WTC11 (cell line): Measurements from ENCODE around the gene KRT5. TPM values are rescaled to one million over a fixed set of nuclear protein-coding genes. Genes with fewer than 3 reads are reported as not detected.

ENCODE experiments used
- ATAC-seq: fragments of 200-7000 bp; cut with Tn5 transposase; 2 replicates; pipeline ENCODE4 v1.10.0; 2021; ENCODE audit warnings: mild to moderate bottlenecking, moderate library complexity
- CTCF ChIA-PET: fragments of 300-600 bp; sonication (Branson Sonifier 250); formaldehyde crosslinking; loops from one replicate; lab custom pipeline; 2021; ENCODE audit warnings: antibody characterized with exemption; lab: Charles Lee
- POLR2A ChIA-PET: fragments of 350-600 bp; sonication (Branson Sonifier 250); formaldehyde crosslinking; loops from one replicate; lab custom pipeline; 2021; ENCODE audit warnings: antibody characterized with exemption; lab: Charles Lee
- DNase-seq: peaks from one replicate; pipeline ENCODE4 v3.0.0; 2021; ENCODE audit warnings: low spot score
- H3K27ac Mint-ChIP-seq: 2 replicates; pipeline ENCODE4 v1.8.0; 2021; ENCODE audit warnings: mixed read lengths
- H3K27me3 Mint-ChIP-seq: 2 replicates; pipeline ENCODE4 v1.8.0; 2021; ENCODE audit warnings: low read depth, mild to moderate bottlenecking, moderate library complexity, mixed read lengths
- H3K36me3 Mint-ChIP-seq: 2 replicates; pipeline ENCODE4 v1.8.0; 2021; ENCODE audit warnings: mixed read lengths
- H3K4me1 Mint-ChIP-seq: 2 replicates; pipeline ENCODE4 v1.8.0; 2022; ENCODE audit warnings: mixed read lengths
- H3K4me3 Mint-ChIP-seq: 2 replicates; pipeline ENCODE4 v1.8.0; 2021; ENCODE audit warnings: mild to moderate bottlenecking, moderate library complexity, mixed read lengths
- H3K9me3 Mint-ChIP-seq: 2 replicates; pipeline ENCODE4 v1.8.0; 2021; ENCODE audit warnings: mixed read lengths
- CREB1 ChIP-seq: sonication (generic); formaldehyde crosslinking; IDR thresholded peaks from 2 replicates; pipeline ENCODE4 v1.8.0; 2023; ENCODE audit warnings: mild to moderate bottlenecking, missing genetic modification reagents
- CTCF ChIP-seq: fragments of 200-600 bp; IDR thresholded peaks from 2 replicates; pipeline ENCODE4 v1.8.0; 2022; ENCODE audit warnings: antibody characterized with exemption
- EMX1 ChIP-seq: fragments of 250-450 bp; sonication (Bioruptor Pico); IDR thresholded peaks from 2 replicates; pipeline ENCODE4 v1.8.0; 2021; ENCODE audit warnings: mild to moderate bottlenecking
- FOXK1 ChIP-seq: sonication (generic); formaldehyde crosslinking; IDR thresholded peaks from 2 replicates; pipeline ENCODE4 v1.8.0; 2022; ENCODE audit warnings: mild to moderate bottlenecking, moderate library complexity, missing genetic modification reagents
- GRHL2 ChIP-seq: fragments of 250-450 bp; sonication (Bioruptor Pico); IDR thresholded peaks from 2 replicates; pipeline ENCODE4 v1.8.0; 2022; ENCODE audit warnings: mild to moderate bottlenecking, moderate library complexity; ENCODE audit not compliant: insufficient replicate concordance, severe bottlenecking
- HMGA2 ChIP-seq: fragments of 250-450 bp; sonication (Bioruptor Pico); IDR thresholded peaks from 2 replicates; pipeline ENCODE4 v1.4.0; 2021; ENCODE audit warnings: mild to moderate bottlenecking, moderate library complexity
- IRF2 ChIP-seq: sonication (generic); formaldehyde crosslinking; IDR thresholded peaks from 2 replicates; pipeline ENCODE4 v1.8.0; 2022; ENCODE audit warnings: low read depth, missing genetic modification reagents, borderline replicate concordance
- NFYB ChIP-seq: sonication (generic); formaldehyde crosslinking; conservative IDR thresholded peaks from 2 replicates; pipeline ENCODE4 v1.8.0; 2022; ENCODE audit warnings: low read depth, missing genetic modification reagents
- NR2C2 ChIP-seq: sonication (generic); formaldehyde crosslinking; IDR thresholded peaks from 2 replicates; pipeline ENCODE4 v1.8.0; 2022; ENCODE audit warnings: mild to moderate bottlenecking, missing genetic modification reagents
- NR3C1 ChIP-seq: sonication (generic); formaldehyde crosslinking; conservative IDR thresholded peaks from 2 replicates; pipeline ENCODE4 v1.8.1; 2023; ENCODE audit warnings: low read depth, mild to moderate bottlenecking, missing genetic modification reagents
- SOX15 ChIP-seq: fragments of 250-450 bp; sonication (Bioruptor Pico); IDR thresholded peaks from 2 replicates; pipeline ENCODE4 v1.9.0; 2021; ENCODE audit warnings: mild to moderate bottlenecking
- TEAD4 ChIP-seq: sonication (generic); formaldehyde crosslinking; IDR thresholded peaks from 2 replicates; pipeline ENCODE4 v1.8.0; 2022; ENCODE audit warnings: mild to moderate bottlenecking, missing genetic modification reagents
- TP53 ChIP-seq: sonication (generic); formaldehyde crosslinking; IDR thresholded peaks from 2 replicates; pipeline ENCODE4 v1.8.1; 2023; ENCODE audit warnings: mild to moderate bottlenecking, missing genetic modification reagents
- ZMAT4 ChIP-seq: fragments of 250-450 bp; sonication (Bioruptor Pico); IDR thresholded peaks from 2 replicates; pipeline ENCODE4 v1.9.0; 2021; ENCODE audit warnings: mild to moderate bottlenecking
- ZNF416 ChIP-seq: fragments of 250-450 bp; sonication (Bioruptor Pico); IDR thresholded peaks from 2 replicates; pipeline ENCODE4 v1.9.0; 2021; ENCODE audit warnings: mild to moderate bottlenecking, inconsistent platforms
- ZNF532 ChIP-seq: fragments of 250-450 bp; sonication (Bioruptor Pico); IDR thresholded peaks from 2 replicates; pipeline ENCODE4 v1.9.0; 2021; ENCODE audit warnings: mild to moderate bottlenecking, borderline replicate concordance
- total RNA-seq: library from RNA; stranded (reverse); gene quantifications from 3 replicates; pipeline ENCODE4 v1.2.3, GENCODE V29; 2021
- TF ChIP-seq, protein P1 (sequence below): sonication (generic); formaldehyde crosslinking; IDR thresholded peaks from 2 replicates; pipeline ENCODE4 v1.8.1; 2023; ENCODE audit warnings: mild to moderate bottlenecking, moderate library complexity, missing genetic modification reagents
- TF ChIP-seq, protein P2 (sequence below): sonication (generic); formaldehyde crosslinking; IDR thresholded peaks from 2 replicates; pipeline ENCODE4 v1.8.1; 2023; ENCODE audit warnings: mild to moderate bottlenecking, missing genetic modification reagents, moderate library complexity
- TF ChIP-seq, protein P3 (sequence below): sonication (generic); formaldehyde crosslinking; IDR thresholded peaks from 2 replicates; pipeline ENCODE4 v1.8.1; 2022; ENCODE audit warnings: mild to moderate bottlenecking, moderate library complexity, missing genetic modification reagents
- TF ChIP-seq, protein P4 (sequence below): sonication (generic); formaldehyde crosslinking; IDR thresholded peaks from 2 replicates; pipeline ENCODE4 v1.8.1; 2022; ENCODE audit warnings: low read depth, mild to moderate bottlenecking, moderate library complexity, missing genetic modification reagents, borderline replicate concordance
- TF ChIP-seq, protein P5 (sequence below): sonication (generic); formaldehyde crosslinking; IDR thresholded peaks from 2 replicates; pipeline ENCODE4 v1.8.0; 2022; ENCODE audit warnings: mild to moderate bottlenecking, missing genetic modification reagents

KRT5 gene
- total RNA-seq, 1 experiment from 2014 or later = not detected

DNA sequence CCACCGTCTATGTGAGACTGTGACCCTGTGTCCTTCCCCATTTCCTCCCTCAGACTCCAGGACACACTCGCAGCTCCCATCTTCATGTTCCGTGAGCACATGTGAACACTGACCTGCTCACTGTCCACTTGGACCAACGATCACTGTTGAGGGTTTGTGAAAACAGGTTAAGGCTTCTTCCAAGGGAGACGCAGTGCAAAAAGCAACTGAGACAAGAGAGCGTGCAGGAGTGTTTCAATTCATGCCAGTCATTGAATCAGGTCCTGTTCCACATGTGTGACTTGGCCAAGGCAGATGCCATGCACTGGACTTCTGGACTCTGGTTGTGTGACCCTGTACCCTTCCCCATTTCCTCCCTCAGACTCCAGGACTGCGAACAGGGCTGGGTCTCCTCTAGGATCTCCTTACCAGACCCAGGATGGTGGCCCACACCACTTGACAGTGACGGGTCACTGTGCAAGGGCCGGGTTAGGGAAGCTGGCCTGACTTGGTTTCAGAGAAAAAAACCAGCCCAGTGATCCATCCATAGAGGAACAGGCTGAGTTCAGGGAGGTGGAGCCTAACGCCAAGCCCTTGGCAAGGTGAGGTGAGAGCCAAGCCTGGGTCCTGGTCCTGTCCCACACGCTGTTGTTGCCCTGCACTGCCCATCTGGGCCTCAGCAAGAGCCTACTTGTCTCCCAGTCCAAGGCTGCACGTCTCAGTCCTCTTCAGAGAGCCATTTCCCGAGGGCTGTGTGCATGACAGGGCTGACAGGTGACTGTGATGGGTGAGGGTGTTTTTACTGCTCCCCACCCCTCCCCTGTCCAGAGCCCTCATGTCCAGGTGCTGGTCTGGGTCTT lies 5.7 kb upstream of the KRT5 start:
- H3K36me3 Mint-ChIP-seq = no peaks in the 10 kb centered on the region
- H3K27me3 Mint-ChIP-seq = no peaks in the 10 kb centered on the region
- no peak for DNase-seq
- TF ChIP-seq NR3C1 (CRISPR knock-in tag) = no peak
- no peak for TF ChIP-seq SOX15 (CRISPR knock-in tag)
- TF ChIP-seq, protein P1, sequence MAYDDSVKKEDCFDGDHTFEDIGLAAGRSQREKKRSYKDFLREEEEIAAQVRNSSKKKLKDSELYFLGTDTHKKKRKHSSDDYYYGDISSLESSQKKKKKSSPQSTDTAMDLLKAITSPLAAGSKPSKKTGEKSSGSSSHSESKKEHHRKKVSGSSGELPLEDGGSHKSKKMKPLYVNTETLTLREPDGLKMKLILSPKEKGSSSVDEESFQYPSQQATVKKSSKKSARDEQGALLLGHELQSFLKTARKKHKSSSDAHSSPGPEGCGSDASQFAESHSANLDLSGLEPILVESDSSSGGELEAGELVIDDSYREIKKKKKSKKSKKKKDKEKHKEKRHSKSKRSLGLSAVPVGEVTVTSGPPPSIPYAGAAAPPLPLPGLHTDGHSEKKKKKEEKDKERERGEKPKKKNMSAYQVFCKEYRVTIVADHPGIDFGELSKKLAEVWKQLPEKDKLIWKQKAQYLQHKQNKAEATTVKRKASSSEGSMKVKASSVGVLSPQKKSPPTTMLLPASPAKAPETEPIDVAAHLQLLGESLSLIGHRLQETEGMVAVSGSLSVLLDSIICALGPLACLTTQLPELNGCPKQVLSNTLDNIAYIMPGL = no peak
- TF ChIP-seq FOXK1 (CRISPR knock-in tag) = no peak
- no peak for TF ChIP-seq EMX1 (CRISPR knock-in tag)
- TF ChIP-seq ZNF416 = no peak
- no peak for TF ChIP-seq GRHL2 (CRISPR knock-in tag)
- TF ChIP-seq, protein P2, sequence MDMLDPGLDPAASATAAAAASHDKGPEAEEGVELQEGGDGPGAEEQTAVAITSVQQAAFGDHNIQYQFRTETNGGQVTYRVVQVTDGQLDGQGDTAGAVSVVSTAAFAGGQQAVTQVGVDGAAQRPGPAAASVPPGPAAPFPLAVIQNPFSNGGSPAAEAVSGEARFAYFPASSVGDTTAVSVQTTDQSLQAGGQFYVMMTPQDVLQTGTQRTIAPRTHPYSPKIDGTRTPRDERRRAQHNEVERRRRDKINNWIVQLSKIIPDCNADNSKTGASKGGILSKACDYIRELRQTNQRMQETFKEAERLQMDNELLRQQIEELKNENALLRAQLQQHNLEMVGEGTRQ (CRISPR knock-in tag) = no peak
- TF ChIP-seq NFYB (CRISPR knock-in tag) = no peak
- no peak for TF ChIP-seq TEAD4 (CRISPR knock-in tag)
- no peak for TF ChIP-seq ZMAT4 (CRISPR knock-in tag)
- no peak for TF ChIP-seq CREB1 (CRISPR knock-in tag)
- no peak for TF ChIP-seq TP53 (CRISPR knock-in tag)
- TF ChIP-seq, protein P3, sequence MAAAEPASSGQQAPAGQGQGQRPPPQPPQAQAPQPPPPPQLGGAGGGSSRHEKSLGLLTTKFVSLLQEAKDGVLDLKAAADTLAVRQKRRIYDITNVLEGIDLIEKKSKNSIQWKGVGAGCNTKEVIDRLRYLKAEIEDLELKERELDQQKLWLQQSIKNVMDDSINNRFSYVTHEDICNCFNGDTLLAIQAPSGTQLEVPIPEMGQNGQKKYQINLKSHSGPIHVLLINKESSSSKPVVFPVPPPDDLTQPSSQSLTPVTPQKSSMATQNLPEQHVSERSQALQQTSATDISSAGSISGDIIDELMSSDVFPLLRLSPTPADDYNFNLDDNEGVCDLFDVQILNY (CRISPR knock-in tag) = no peak
- no peak for ATAC-seq
- H3K9me3 Mint-ChIP-seq = no peaks in the 10 kb centered on the region
- ChIA-PET CTCF (no interaction called here), POLR2A (no interaction called here)
- H3K4me3 Mint-ChIP-seq = no peak overlapping the region
- peaks cover 7% of the 10 kb centered on the region for H3K4me1 Mint-ChIP-seq
- H3K27ac Mint-ChIP-seq = no peak overlapping the region

DNA sequence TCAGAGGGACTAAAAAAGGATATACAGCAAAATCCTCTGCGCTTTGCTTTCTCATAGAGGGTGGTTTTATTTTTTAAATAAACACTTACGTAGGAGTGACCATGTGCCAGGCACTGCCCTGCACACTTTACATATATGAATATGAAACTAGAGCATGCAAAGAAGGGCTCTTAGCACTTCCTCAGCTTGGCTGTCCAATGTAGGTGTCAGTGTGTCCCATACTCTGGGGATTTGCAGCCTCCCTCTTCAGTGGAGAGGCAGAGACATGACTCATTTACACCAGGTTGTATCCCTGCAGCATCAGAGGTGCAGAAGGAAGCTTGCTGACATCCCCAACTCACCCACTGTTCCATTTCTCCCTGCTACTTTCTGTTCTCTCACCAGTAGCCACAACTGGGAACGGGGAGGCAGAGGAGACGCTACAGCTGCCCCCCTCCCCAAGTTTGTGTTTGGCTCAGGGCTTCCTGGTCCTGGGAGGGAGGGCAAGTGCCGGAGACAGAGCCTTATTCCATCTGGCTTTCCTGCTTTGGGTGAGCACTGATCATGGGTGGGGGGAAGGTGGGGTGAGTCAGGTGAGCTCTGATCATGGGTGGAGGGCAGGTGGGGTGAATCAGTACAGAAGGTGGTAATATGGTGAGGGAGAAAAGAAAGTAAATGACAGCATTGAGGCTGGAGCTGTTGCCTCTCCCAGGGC lies 4.9 kb upstream of the KRT5 start:
- no peak for DNase-seq
- no peaks in the 10 kb centered on the region for H3K36me3 Mint-ChIP-seq
- CTCF ChIA-PET = no interaction called here
- TF ChIP-seq IRF2 (CRISPR knock-in tag) (no peak), CTCF (no peak), NR2C2 (CRISPR knock-in tag) (no peak), NFYB (CRISPR knock-in tag) (no peak), ZNF416 (no peak), ZNF532 (CRISPR knock-in tag) (no peak), HMGA2 (no peak), FOXK1 (CRISPR knock-in tag) (no peak)
- TF ChIP-seq, protein P4, sequence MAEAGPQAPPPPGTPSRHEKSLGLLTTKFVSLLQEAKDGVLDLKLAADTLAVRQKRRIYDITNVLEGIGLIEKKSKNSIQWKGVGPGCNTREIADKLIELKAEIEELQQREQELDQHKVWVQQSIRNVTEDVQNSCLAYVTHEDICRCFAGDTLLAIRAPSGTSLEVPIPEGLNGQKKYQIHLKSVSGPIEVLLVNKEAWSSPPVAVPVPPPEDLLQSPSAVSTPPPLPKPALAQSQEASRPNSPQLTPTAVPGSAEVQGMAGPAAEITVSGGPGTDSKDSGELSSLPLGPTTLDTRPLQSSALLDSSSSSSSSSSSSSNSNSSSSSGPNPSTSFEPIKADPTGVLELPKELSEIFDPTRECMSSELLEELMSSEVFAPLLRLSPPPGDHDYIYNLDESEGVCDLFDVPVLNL (CRISPR knock-in tag) = no peak
- TF ChIP-seq, protein P5, sequence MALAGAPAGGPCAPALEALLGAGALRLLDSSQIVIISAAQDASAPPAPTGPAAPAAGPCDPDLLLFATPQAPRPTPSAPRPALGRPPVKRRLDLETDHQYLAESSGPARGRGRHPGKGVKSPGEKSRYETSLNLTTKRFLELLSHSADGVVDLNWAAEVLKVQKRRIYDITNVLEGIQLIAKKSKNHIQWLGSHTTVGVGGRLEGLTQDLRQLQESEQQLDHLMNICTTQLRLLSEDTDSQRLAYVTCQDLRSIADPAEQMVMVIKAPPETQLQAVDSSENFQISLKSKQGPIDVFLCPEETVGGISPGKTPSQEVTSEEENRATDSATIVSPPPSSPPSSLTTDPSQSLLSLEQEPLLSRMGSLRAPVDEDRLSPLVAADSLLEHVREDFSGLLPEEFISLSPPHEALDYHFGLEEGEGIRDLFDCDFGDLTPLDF (CRISPR knock-in tag) = no peak

More for the DNA sequence above, 4.9 kb upstream of the KRT5 start:
- H3K27me3 Mint-ChIP-seq = no peaks in the 10 kb centered on the region
- no peak for ATAC-seq
- no peaks in the 10 kb centered on the region for H3K9me3 Mint-ChIP-seq
- POLR2A ChIA-PET = no interaction called here
- no peak overlapping the region for H3K27ac Mint-ChIP-seq
- H3K4me1 Mint-ChIP-seq = peaks cover 7% of the 10 kb centered on the region
- no peak overlapping the region for H3K4me3 Mint-ChIP-seq
